Activated T-cell treated with anti-CD3 and anti-CD28 coated beads, Interleukin-2, amount 50 U/mL, for 4 hours (primary cell): Measurements from ENCODE around the gene RNU2-63P. TPM values are rescaled to one million over a fixed set of nuclear protein-coding genes. Genes with fewer than 3 reads are reported as not detected.
"Not testable (repeated sequence)": the region's sequence is repeated elsewhere in the genome, so short reads cannot be mapped to it uniquely, and the experiment has no call there.

ENCODE experiments used
- ATAC-seq, 2 donors: fragments of 200-7000 bp; cut with Tn5 transposase; one replicate each; pipeline ENCODE4 v1.10.0; 2021
- DNase-seq: peaks from one replicate; pipeline ENCODE4 v3.0.0-alpha.2; 2020
- H3K27me3 Mint-ChIP-seq: one replicate; pipeline ENCODE4 v1.8.0; 2021; ENCODE audit warnings: low read depth, mixed read lengths
- H3K36me3 Mint-ChIP-seq: one replicate; pipeline ENCODE4 v1.8.0; 2022; ENCODE audit warnings: mixed read lengths; ENCODE audit not compliant: insufficient read depth
- H3K4me1 Mint-ChIP-seq: one replicate; pipeline ENCODE4 v1.8.0; 2021; ENCODE audit warnings: low read depth, mixed read lengths
- H3K4me3 Mint-ChIP-seq: one replicate; pipeline ENCODE4 v1.8.0; 2021; ENCODE audit warnings: mild to moderate bottlenecking, moderate library complexity, mixed read lengths
- H3K9me3 Mint-ChIP-seq: one replicate; pipeline ENCODE4 v1.8.0; 2021; ENCODE audit warnings: mixed read lengths
- total RNA-seq, 3 donors: library from RNA; stranded (reverse); gene quantifications; one replicate each; pipeline ENCODE4 v1.2.1, GENCODE V29; 2021

RNU2-63P gene
- total RNA-seq, 3 donors from 2014 or later = 27.8 to 49.1 (median 40.2) TPM

DNA sequence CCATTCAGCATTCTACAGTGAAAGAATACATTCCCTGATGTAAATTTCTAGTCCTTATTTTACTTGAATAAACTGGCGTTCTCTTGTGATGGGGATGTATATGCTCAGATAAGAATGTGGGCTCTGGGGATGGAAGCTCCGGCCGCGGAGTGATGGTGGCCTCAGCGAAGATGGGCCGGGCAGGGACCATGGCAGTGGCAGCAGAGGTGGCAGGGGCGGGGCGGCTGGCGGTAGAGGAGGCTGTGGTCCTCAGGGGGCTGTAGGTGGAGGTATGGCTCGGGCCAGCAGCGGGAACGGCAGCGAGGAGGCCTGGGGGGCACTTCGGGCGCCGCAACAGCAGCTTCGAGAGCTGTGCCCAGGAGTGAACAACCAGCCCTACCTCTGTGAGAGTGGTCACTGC lies 44.0 kb downstream of the RNU2-63P start:
- not testable (repeated sequence) for H3K4me1 Mint-ChIP-seq, H3K36me3 Mint-ChIP-seq, DNase-seq, H3K27me3 Mint-ChIP-seq, H3K4me3 Mint-ChIP-seq, H3K9me3 Mint-ChIP-seq
- ATAC-seq = peak in 1 of 2 donors; percentile 40

Other genes with a start within 250 kb of the RNU2-63P start
- 1 to 10 TPM in 1 of 3 donors, under 1 TPM in 2; 0.66 to 1.8 (median 0.71) TPM for gene RGPD2, start 190.8 kb downstream of the RNU2-63P start, total RNA-seq
- 1 to 10 TPM; 5.7 to 6.9 (median 6.6) TPM for gene KRCC1, start 39.2 kb upstream of the RNU2-63P start, total RNA-seq
- gene SMYD1, start 51.3 kb upstream of the RNU2-63P start, total RNA-seq = not detected
- under 1 TPM; 0.30 to 0.40 (median 0.35) TPM for gene FABP1, start 111.5 kb upstream of the RNU2-63P start, total RNA-seq
- gene THNSL2, start 153.8 kb upstream of the RNU2-63P start, total RNA-seq = 1 to 10 TPM in 1 of 3 donors, under 1 TPM in 2; 0.28 to 1.4 (median 0.37) TPM